ENCODE data around the gene NUTM2F.
A peak's percentile ranks its signal among the peaks of the same experiment; 100 is the strongest.
"Not testable (repeated sequence)": the region's sequence is repeated elsewhere in the genome, so short reads cannot be mapped to it uniquely, and the experiment has no call there.

Gene NUTM2F

GRCh38 chr9:94328544-94328943 is at the start of gene NUTM2F:
NUTM2F (minus strand) TSS chr9:94328644; CDS start chr9:94328623, 21 bp downstream.
- not testable (repeated sequence) for DNase-seq

- peak; percentile 4 to 19 for DNase-seq
These were observed 46.8 kb upstream of the NUTM2F start for GRCh38 chr9:94375197-94375596.

- peak; percentile 88 to 91 for DNase-seq
These were observed 46.0 kb upstream of the NUTM2F start for GRCh38 chr9:94374176-94375056.

GRCh38 chr9:94373779-94374175 is 45.3 kb upstream of the NUTM2F start:
- not testable (repeated sequence) for DNase-seq

- DNase-seq, result not testable (repeated sequence)
These were observed 41.8 kb upstream of the NUTM2F start for GRCh38 chr9:94370266-94370665.

GRCh38 chr9:94364093-94364614 is 35.7 kb upstream of the NUTM2F start:
- DNase-seq, result not testable (repeated sequence)

- DNase-seq, result not testable (repeated sequence)
These were observed 28.7 kb upstream of the NUTM2F start for GRCh38 chr9:94357158-94357557.

- not testable (repeated sequence) for DNase-seq
These were observed 23.7 kb upstream of the NUTM2F start for GRCh38 chr9:94351901-94352723.

GRCh38 chr9:94348754-94349153 is 20.3 kb upstream of the NUTM2F start:
- DNase-seq, result not testable (repeated sequence)

- not testable (repeated sequence) for DNase-seq
These were observed 19.0 kb upstream of the NUTM2F start for GRCh38 chr9:94347451-94347850.

- not testable (repeated sequence) for DNase-seq
These were observed 13.3 kb upstream of the NUTM2F start for GRCh38 chr9:94341703-94342102.

- DNase-seq, result not testable (repeated sequence)
These were observed 12.3 kb upstream of the NUTM2F start for GRCh38 chr9:94340750-94341149.

GRCh38 chr9:94339657-94340056 is 11.2 kb upstream of the NUTM2F start:
- DNase-seq, result not testable (repeated sequence)

- not testable (repeated sequence) for DNase-seq
These were observed 10.3 kb upstream of the NUTM2F start for GRCh38 chr9:94338723-94339122.

- not testable (repeated sequence) for DNase-seq
These were observed 8.0 kb upstream of the NUTM2F start for GRCh38 chr9:94336445-94336844.

GRCh38 chr9:94325583-94325982 is 2.9 kb downstream of the NUTM2F start:
- not testable (repeated sequence) for DNase-seq

GRCh38 chr9:94323153-94323798 is 5.2 kb downstream of the NUTM2F start:
- not testable (repeated sequence) for DNase-seq

GRCh38 chr9:94322342-94322940 is 6.0 kb downstream of the NUTM2F start:
- DNase-seq, result not testable (repeated sequence)

GRCh38 chr9:94317949-94318657 is 10.3 kb downstream of the NUTM2F start:
- DNase-seq, result not testable (repeated sequence)

- not testable (repeated sequence) for DNase-seq
These were observed 12.2 kb downstream of the NUTM2F start for GRCh38 chr9:94316236-94316635.
